ENCODE results near the gene RPL28. TPM values are rescaled to one million over a fixed set of nuclear protein-coding genes. Genes with fewer than 3 reads are reported as not detected.
A peak's percentile ranks its signal among the peaks of the same experiment; 100 is the strongest.

Gene RPL28
- total RNA-seq, 1 donor from 2014 or later: 1,017 TPM

GRCh38 chr19:55439052-55439451 lies 53.3 kb downstream of the RPL28 start:
- Mint-ChIP-seq H3K27ac (no peak overlapping the region), H3K4me1 (peaks cover 24% of the 10 kb centered on the region), H3K4me3 (no peak overlapping the region), H3K27me3 (ENCODE audit: insufficient read depth, low read depth) (peaks cover 47% of the 10 kb centered on the region), H3K9me3 (peaks cover 8% of the 10 kb centered on the region), H3K36me3 (no peaks in the 10 kb centered on the region)
- Histone ChIP-seq H3K4me1 (peaks cover 5% of the 10 kb centered on the region), H3K9me3 (ENCODE audit: low read depth) (no peaks in the 10 kb centered on the region), H3K4me3 (no peak overlapping the region), H4K20me1 (ENCODE audit: low read depth) (peaks cover 41% of the 10 kb centered on the region), H3F3A (ENCODE audit: low read depth) (peaks cover 40% of the 10 kb centered on the region), H3K9ac (no peak overlapping the region), H3K4me2 (no peak overlapping the region), H3K27ac (no peak overlapping the region), H3K79me2 (ENCODE audit: low read depth) (no peaks in the 10 kb centered on the region), H3K36me3 (no peaks in the 10 kb centered on the region), H2AFZ (replicated peaks) (no peak overlapping the region), H3K27me3 (peaks cover 71% of the 10 kb centered on the region)
- TF ChIP-seq CTCF (IDR thresholded peaks at IDR 0.05) (no peak), EZH2phosphoT487 (IDR thresholded peaks at IDR 0.05) (no peak), EZH2 (IDR thresholded peaks at IDR 0.05) (no peak)
- no peak for DNase-seq (ENCODE audit: low spot score)

- peak; percentile 60 for DNase-seq (ENCODE audit: low spot score)
- H3K27me3 ChIP-seq: peaks cover 86% of the 10 kb centered on the region
- H3K36me3 ChIP-seq: no peaks in the 10 kb centered on the region
- Mint-ChIP-seq H3K27me3 (ENCODE audit: insufficient read depth, low read depth) (peaks cover 47% of the 10 kb centered on the region), H3K4me1 (peaks cover 24% of the 10 kb centered on the region), H3K4me3 (peak overlapping the region; percentile 68), H3K9me3 (peaks cover 11% of the 10 kb centered on the region), H3K36me3 (no peaks in the 10 kb centered on the region), H3K27ac (no peak overlapping the region)
- peaks cover 5% of the 10 kb centered on the region for H3K4me1 ChIP-seq
- no peak overlapping the region for H3K27ac ChIP-seq
- H3K79me2 ChIP-seq (ENCODE audit: low read depth): no peaks in the 10 kb centered on the region
- no peaks in the 10 kb centered on the region for H3K9me3 ChIP-seq (ENCODE audit: low read depth)
- peak overlapping the region; percentile 13 for H3K4me2 ChIP-seq
- H3K9ac ChIP-seq: no peak overlapping the region
- H3K4me3 ChIP-seq: no peak overlapping the region
- peaks cover 41% of the 10 kb centered on the region for H4K20me1 ChIP-seq (ENCODE audit: low read depth)
- peaks cover 30% of the 10 kb centered on the region for H3F3A ChIP-seq (ENCODE audit: low read depth)
- no peak overlapping the region for H2AFZ ChIP-seq (replicated peaks)
- no peak for TF ChIP-seq EZH2 (IDR thresholded peaks at IDR 0.05)
- no peak for TF ChIP-seq CTCF (IDR thresholded peaks at IDR 0.05)
- no peak for TF ChIP-seq EZH2phosphoT487 (IDR thresholded peaks at IDR 0.05)
Measured at GRCh38 chr19:55440411-55441105, 54.8 kb downstream of the RPL28 start.

GRCh38 chr19:55441319-55441691 lies 55.6 kb downstream of the RPL28 start:
- Histone ChIP-seq H3K27me3 (peaks cover 91% of the 10 kb centered on the region), H4K20me1 (ENCODE audit: low read depth) (peaks cover 41% of the 10 kb centered on the region), H3K4me1 (peaks cover 5% of the 10 kb centered on the region), H3K4me3 (no peak overlapping the region), H3K36me3 (no peaks in the 10 kb centered on the region), H3K9me3 (ENCODE audit: low read depth) (no peaks in the 10 kb centered on the region), H3K9ac (no peak overlapping the region), H3K27ac (no peak overlapping the region), H3K79me2 (ENCODE audit: low read depth) (no peaks in the 10 kb centered on the region), H3K4me2 (peak overlapping the region; percentile 13), H3F3A (ENCODE audit: low read depth) (peaks cover 31% of the 10 kb centered on the region), H2AFZ (replicated peaks) (no peak overlapping the region)
- Mint-ChIP-seq H3K36me3 (no peaks in the 10 kb centered on the region), H3K4me3 (peak overlapping the region; percentile 68), H3K4me1 (peaks cover 26% of the 10 kb centered on the region), H3K9me3 (peaks cover 11% of the 10 kb centered on the region), H3K27ac (no peak overlapping the region), H3K27me3 (ENCODE audit: insufficient read depth, low read depth) (peaks cover 47% of the 10 kb centered on the region)
- no peak for DNase-seq (ENCODE audit: low spot score)
- TF ChIP-seq EZH2 (IDR thresholded peaks at IDR 0.05): no peak

GRCh38 chr19:55441692-55442321 lies 56.1 kb downstream of the RPL28 start:
- Histone ChIP-seq H3K36me3 (no peaks in the 10 kb centered on the region), H3K27me3 (peaks cover 96% of the 10 kb centered on the region), H3F3A (ENCODE audit: low read depth) (peaks cover 31% of the 10 kb centered on the region), H4K20me1 (ENCODE audit: low read depth) (peaks cover 41% of the 10 kb centered on the region), H3K4me2 (peak overlapping the region; percentile 47), H2AFZ (replicated peaks) (no peak overlapping the region), H3K4me1 (peaks cover 5% of the 10 kb centered on the region), H3K4me3 (no peak overlapping the region), H3K79me2 (ENCODE audit: low read depth) (no peaks in the 10 kb centered on the region), H3K9me3 (ENCODE audit: low read depth) (no peaks in the 10 kb centered on the region), H3K9ac (no peak overlapping the region), H3K27ac (no peak overlapping the region)
- peak overlapping the region; percentile 68 for H3K4me3 Mint-ChIP-seq
- H3K27me3 Mint-ChIP-seq (ENCODE audit: insufficient read depth, low read depth): peaks cover 47% of the 10 kb centered on the region
- no peaks in the 10 kb centered on the region for H3K36me3 Mint-ChIP-seq
- TF ChIP-seq CTCF (IDR thresholded peaks at IDR 0.05) (no peak), EZH2phosphoT487 (IDR thresholded peaks at IDR 0.05) (peak; percentile 97), EZH2 (IDR thresholded peaks at IDR 0.05) (peak; percentile 98)
- H3K9me3 Mint-ChIP-seq: peaks cover 11% of the 10 kb centered on the region
- DNase-seq (ENCODE audit: low spot score): peak; percentile 48
- H3K27ac Mint-ChIP-seq: no peak overlapping the region
- H3K4me1 Mint-ChIP-seq: peaks cover 26% of the 10 kb centered on the region
